Skeletal muscle tissue (tissue), 4 donors: ENCODE results near the gene EHHADH. TPM values are rescaled to one million over a fixed set of nuclear protein-coding genes. Genes with fewer than 3 reads are reported as not detected.

Experiments
- H3K27ac ChIP-seq: one replicate; pipeline ENCODE4 v1.7.0; 2013; ENCODE audit warnings: mild to moderate bottlenecking, low read depth, low read length, inconsistent platforms
- H3K27me3 ChIP-seq, 3 donors: one replicate each; pipeline ENCODE4 v1.7.0; 2013; ENCODE audit warnings: low read length in 3 of 3; ENCODE audit not compliant: control insufficient read depth in 3 of 3, insufficient read depth in 3 of 3
- H3K36me3 ChIP-seq, 3 donors: one replicate each; pipeline ENCODE4 v1.7.0; 2013; ENCODE audit warnings: low read length in 3 of 3; ENCODE audit not compliant: control insufficient read depth in 3 of 3, insufficient read depth in 3 of 3
- H3K4me1 ChIP-seq, 3 donors: one replicate each; pipeline ENCODE4 v1.7.0; 2013; ENCODE audit warnings: low read length in 3 of 3, mild to moderate bottlenecking in 3 of 3; ENCODE audit not compliant: control insufficient read depth in 3 of 3, insufficient read depth in 3 of 3
- H3K4me3 ChIP-seq, 3 donors: one replicate each; pipeline ENCODE4 v1.7.0; 2013; ENCODE audit warnings: low read length in 3 of 3
- H3K9ac ChIP-seq, 3 donors: one replicate each; pipeline ENCODE4 v1.7.0; 2013; ENCODE audit warnings: low read length in 3 of 3, mild to moderate bottlenecking in 3 of 3, moderate library complexity in 2 of 3, low read depth in 1 of 3
- H3K9me3 ChIP-seq, 3 donors: one replicate each; pipeline ENCODE4 v1.7.0; 2013; ENCODE audit warnings: low read length in 3 of 3; ENCODE audit not compliant: control insufficient read depth in 3 of 3
- total RNA-seq: library from RNA; depleted of rRNA; stranded (reverse); fragments of >200 nt; gene quantifications from one replicate; pipeline ENCODE4 v1.2.3, GENCODE V29; 2014
- donor health status: Osteomylitis.

Gene EHHADH
- total RNA-seq, 1 donor from 2014 or later: 1.0 TPM

GRCh38 chr3:185200639-185201038, 53.2 kb downstream of the EHHADH start:
- Histone ChIP-seq H3K27ac (no peak overlapping the region), H3K9me3 (no peaks in the 10 kb centered on the region), H3K4me1 (no peaks in the 10 kb centered on the region), H3K4me3 (no peak overlapping the region), H3K27me3 (no peaks in the 10 kb centered on the region), H3K36me3 (peaks cover 3 to 7% (median 4%) of the 10 kb centered on the region in 3 donors), H3K9ac (no peak overlapping the region)

DNA sequence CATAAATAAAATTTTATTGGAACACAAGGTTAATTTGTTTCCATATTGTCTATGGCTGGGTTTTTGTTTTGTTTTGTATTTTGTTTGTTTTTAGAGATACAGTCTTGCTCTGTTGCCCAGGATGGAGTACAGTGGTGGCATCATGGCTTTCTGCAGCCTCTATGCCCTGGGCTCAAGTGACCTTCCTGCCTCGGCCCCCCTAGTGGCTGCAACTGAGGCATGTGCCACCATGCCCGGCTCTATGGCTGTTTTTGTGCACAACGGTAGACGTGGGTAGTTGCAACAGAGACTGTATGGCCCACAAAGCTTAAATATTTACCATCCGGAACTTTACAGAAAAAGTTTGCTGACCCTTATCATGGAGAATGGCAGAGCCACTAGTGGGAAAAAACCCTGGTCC, 54.2 kb downstream of the EHHADH start:
- H3K4me1 ChIP-seq: no peaks in the 10 kb centered on the region
- no peak overlapping the region for H3K27ac ChIP-seq
- no peak overlapping the region for H3K4me3 ChIP-seq
- H3K36me3 ChIP-seq: peaks cover 3 to 7% (median 4%) of the 10 kb centered on the region in 3 donors
- H3K9me3 ChIP-seq: no peaks in the 10 kb centered on the region
- no peak overlapping the region for H3K9ac ChIP-seq
- no peaks in the 10 kb centered on the region for H3K27me3 ChIP-seq

DNA sequence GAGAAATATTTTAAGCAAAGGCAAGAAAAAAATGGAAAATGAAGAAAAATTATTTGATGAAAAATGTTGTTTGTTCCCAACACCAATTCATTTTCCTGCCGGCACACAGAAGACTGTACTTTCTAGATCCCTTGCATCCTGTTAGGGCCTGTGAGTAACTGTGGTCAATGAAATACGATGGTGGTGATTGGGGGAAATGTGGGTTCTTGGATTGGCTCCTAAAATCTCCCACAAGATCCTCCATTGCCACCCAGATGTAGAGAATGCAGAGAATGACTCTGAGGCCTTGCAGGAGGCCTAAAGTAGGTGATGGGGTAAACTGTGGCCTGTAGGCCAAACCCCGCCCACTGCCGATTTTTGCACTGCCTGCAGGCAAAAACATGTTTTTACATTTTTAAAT, 54.6 kb downstream of the EHHADH start:
- H3K27ac ChIP-seq: no peak overlapping the region

DNA sequence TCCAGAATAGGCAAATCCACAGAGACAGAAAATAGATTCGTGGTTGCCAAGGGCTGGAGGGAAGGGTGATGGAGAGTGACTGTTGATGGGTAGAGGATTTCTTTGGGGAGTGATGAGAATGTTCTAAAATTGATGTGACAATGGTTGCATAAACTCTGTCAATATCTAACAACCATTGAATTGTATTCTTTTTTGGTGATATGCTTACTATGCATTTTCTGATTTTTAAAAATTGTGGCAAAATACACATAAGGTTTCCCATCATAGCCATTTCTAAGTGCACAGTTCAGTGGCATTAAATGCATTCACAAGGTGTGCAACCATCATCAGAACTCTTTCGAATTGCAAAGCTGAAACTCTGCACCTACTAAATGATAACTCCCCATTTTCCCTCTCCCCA, 56.8 kb downstream of the EHHADH start:
- no peaks in the 10 kb centered on the region for H3K27me3 ChIP-seq
- H3K9ac ChIP-seq: no peak overlapping the region
- H3K27ac ChIP-seq: no peak overlapping the region
- H3K4me3 ChIP-seq: no peak overlapping the region
- H3K4me1 ChIP-seq: no peaks in the 10 kb centered on the region
- peaks cover 3 to 11% (median 4%) of the 10 kb centered on the region in 3 donors for H3K36me3 ChIP-seq
- H3K9me3 ChIP-seq: no peaks in the 10 kb centered on the region

More for the DNA sequence above, 54.6 kb downstream of the EHHADH start:
- Histone ChIP-seq H3K36me3 (peaks cover 3 to 7% (median 4%) of the 10 kb centered on the region in 3 donors), H3K4me3 (no peak overlapping the region), H3K9me3 (no peaks in the 10 kb centered on the region), H3K4me1 (no peaks in the 10 kb centered on the region), H3K9ac (no peak overlapping the region), H3K27me3 (no peaks in the 10 kb centered on the region)

- Histone ChIP-seq H3K27me3 (no peaks in the 10 kb centered on the region), H3K4me3 (no peak overlapping the region), H3K9ac (no peak overlapping the region), H3K9me3 (no peaks in the 10 kb centered on the region), H3K4me1 (no peaks in the 10 kb centered on the region), H3K36me3 (peaks cover 0 to 7% (median 0%) of the 10 kb centered on the region in 3 donors), H3K27ac (no peak overlapping the region)
These were observed 58.2 kb downstream of the EHHADH start for GRCh38 chr3:185195652-185196051.

DNA sequence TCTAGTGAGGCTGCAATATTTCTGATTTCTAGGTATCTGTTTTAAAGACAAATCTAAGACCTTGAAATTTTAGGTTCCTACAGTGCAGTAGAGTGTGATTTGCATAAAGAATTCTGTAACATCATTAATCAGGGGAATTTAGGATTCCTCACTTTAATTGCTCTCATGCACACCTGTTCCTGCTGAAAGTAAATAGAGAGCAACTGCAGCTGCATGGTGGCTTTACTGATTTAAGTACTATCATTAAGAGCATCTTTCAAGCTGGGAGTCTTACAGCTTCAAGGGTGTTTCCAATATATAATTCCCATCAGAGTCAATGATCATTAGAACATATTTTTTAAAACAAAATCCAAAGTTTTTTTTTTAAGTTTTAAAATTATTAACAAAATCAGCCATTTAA, 65.0 kb downstream of the EHHADH start:
- Histone ChIP-seq H3K27me3 (no peaks in the 10 kb centered on the region), H3K27ac (no peak overlapping the region), H3K9me3 (no peaks in the 10 kb centered on the region), H3K4me3 (no peak overlapping the region), H3K36me3 (peaks cover 0 to 7% (median 0%) of the 10 kb centered on the region in 3 donors), H3K4me1 (no peaks in the 10 kb centered on the region), H3K9ac (no peak overlapping the region)

GRCh38 chr3:185187391-185187790, 66.5 kb downstream of the EHHADH start:
- H3K36me3 ChIP-seq: no peaks in the 10 kb centered on the region
- H3K4me1 ChIP-seq: no peaks in the 10 kb centered on the region

DNA sequence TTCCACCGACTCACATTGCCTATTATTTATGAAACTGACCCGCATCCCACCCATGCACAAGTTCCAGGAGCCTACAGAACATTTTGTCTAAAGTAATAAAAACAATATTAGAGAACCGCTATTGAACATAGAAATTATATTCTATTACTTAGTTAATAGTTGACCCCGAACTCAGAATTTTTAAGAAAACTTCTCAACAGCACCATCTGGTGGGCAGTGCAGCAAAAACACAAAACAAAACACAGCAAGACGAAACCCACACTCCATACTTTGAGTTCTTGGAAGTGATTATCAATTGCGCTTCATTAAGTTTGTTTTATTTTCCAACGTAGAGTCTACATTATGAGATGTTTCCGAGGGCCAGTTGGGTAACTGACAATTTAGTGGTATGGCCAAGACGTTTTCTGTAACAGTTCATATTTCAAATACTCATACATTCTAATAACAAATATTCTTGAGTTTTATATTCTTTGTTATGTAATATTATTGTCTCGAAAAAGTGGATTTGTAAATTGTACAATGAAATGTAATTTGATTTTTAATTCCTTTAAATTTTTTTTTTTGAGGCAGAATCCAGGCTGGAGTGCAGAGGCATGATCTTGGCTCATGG, 77.0 kb downstream of the EHHADH start:
- Histone ChIP-seq H3K9me3 (no peaks in the 10 kb centered on the region), H3K4me3 (no peak overlapping the region), H3K27ac (no peak overlapping the region), H3K4me1 (peaks cover 3 to 6% (median 3%) of the 10 kb centered on the region in 3 donors), H3K36me3 (no peaks in the 10 kb centered on the region), H3K27me3 (peaks cover 0 to 3% (median 0%) of the 10 kb centered on the region in 3 donors), H3K9ac (no peak overlapping the region)

More at GRCh38 chr3:185187391-185187790, 66.5 kb downstream of the EHHADH start:
- no peaks in the 10 kb centered on the region for H3K9me3 ChIP-seq
- no peak overlapping the region for H3K9ac ChIP-seq
- no peak overlapping the region for H3K4me3 ChIP-seq
- H3K27ac ChIP-seq: no peak overlapping the region
- no peaks in the 10 kb centered on the region for H3K27me3 ChIP-seq

DNA sequence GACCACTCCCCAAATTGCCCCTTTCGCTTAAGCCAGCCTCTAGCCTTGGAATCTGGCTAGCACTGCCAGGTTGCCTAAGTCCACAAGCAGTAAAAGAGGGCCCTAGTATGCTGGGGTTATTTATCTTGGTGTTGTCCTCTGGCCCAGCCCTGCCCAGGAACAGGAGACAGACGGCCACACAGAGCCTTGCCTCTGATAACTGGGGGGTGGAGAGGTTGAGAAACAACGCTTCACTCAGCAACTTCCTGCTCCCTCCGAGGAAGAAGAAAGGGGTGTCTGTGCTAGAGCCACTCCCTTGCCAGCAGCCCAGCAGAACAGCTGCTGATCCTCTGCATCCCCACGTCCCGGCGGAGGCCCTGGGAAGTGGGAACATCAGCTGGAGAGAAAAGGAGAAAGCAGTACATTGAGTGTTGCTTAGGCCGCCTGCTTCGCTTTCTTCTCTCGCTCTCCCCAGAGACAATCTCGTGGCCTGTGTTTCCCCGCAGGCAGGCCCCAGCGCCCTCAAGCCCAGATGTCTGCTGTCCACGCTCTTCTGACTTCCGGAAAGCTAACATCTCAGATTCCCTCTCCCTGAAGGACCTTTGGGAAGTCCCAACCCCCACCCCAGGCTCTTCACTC, 78.4 kb downstream of the EHHADH start:
- H3K27me3 ChIP-seq: peaks cover 0 to 3% (median 0%) of the 10 kb centered on the region in 3 donors
- H3K27ac ChIP-seq: peak overlapping the region; percentile 12
- H3K9me3 ChIP-seq: no peaks in the 10 kb centered on the region
- no peaks in the 10 kb centered on the region for H3K36me3 ChIP-seq
- H3K4me3 ChIP-seq: no peak overlapping the region
- peaks cover 3 to 6% (median 3%) of the 10 kb centered on the region in 3 donors for H3K4me1 ChIP-seq
- peak overlapping the region in 2 of 3 donors; percentile 28 to 34 for H3K9ac ChIP-seq
